ENCODE results near the gene SMCR8.

DNA sequence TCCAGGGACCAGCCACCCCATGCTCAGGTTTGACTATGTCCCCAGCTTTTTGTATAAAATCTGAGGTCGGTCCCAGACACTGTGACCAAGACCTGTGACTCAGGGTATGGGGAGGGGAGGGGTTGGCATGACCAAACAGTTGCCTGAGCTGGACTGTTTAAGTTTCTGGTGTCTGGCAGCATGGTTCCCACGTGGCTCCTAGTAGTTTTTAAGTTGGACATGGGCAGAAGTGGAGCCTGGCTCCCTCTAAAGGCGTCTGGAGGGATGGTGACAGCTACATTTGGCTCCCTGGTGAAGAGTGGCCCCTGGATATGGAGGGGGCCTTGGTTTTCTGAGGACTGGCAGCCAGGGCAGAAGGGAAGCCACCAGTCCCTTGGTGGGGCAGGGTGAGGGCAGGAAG, 7.9 kb downstream of the SMCR8 start:
- TF ChIP-seq POLR2AphosphoS5 (IDR thresholded peaks at IDR 0.05) (no peak), POLR2A (IDR thresholded peaks at IDR 0.05) (no peak), CTCF (IDR thresholded peaks at IDR 0.05) (no peak)

All from upper lobe of left lung (tissue), 4 donors.